ENCODE data around the gene TNPO3.
"Not testable (repeated sequence)": the region's sequence is repeated elsewhere in the genome, so short reads cannot be mapped to it uniquely, and the experiment has no call there.

- TF ChIP-seq EP300 (IDR thresholded peaks at IDR 0.05; ENCODE audit: borderline replicate concordance in 1 of 2, control insufficient read depth in 1 of 2, low read depth in 2 of 2, low read length in 2 of 2); JUND (IDR thresholded peaks at IDR 0.05; ENCODE audit: low read depth, low read length); SRF (IDR thresholded peaks at IDR 0.05; ENCODE audit: low read depth in 2 of 2, low read length in 2 of 2): not testable (repeated sequence)
These were observed 3.5 kb downstream of the TNPO3 start for GRCh38 chr7:129051459-129051858.
